Measurements from ENCODE around the gene OR14A16. TPM values are rescaled to one million over a fixed set of nuclear protein-coding genes. Genes with fewer than 3 reads are reported as not detected.

Gene OR14A16
- total RNA-seq, 1 experiment from 2014 or later, result 0.15 TPM

DNA sequence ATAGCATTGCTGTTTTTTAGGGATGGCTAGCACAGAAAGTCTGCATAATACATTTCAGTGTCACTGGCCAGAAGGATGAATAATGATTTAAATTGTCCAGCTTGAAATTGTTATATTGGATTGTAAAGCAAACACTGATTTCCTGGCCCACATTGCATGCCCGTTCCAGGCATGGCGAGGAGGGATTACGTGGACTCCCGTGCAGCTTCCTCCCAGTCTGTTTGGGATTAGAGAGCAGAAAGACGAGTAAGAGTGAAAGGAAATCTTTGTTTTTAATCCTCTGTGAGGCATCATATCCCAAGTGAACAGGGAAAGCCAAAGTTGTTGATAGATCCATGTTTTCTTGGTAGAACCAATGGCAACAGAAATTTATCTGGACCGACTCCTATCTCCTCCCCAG is 41.5 kb upstream of the OR14A16 start:
- Histone ChIP-seq H2BK20ac (ENCODE audit: low read depth, low read length, poor library complexity, severe bottlenecking) (no peak overlapping the region), H3K4me2 (ENCODE audit: insufficient read depth, insufficient read length, low read length) (no peak overlapping the region), H3K27me3 (ENCODE audit: insufficient read depth, low read length) (no peaks in the 10 kb centered on the region), H3K56ac (ENCODE audit: insufficient read length, low read depth, low read length) (no peak overlapping the region), H4K20me1 (ENCODE audit: control insufficient read depth, insufficient read depth, insufficient read length) (no peaks in the 10 kb centered on the region), H4K8ac (replicated peaks; ENCODE audit: insufficient read length, low read depth, low read length) (no peak overlapping the region), H2AFZ (ENCODE audit: low read length) (no peak overlapping the region), H3K9me3 (ENCODE audit: control insufficient read depth, low read depth, low read length) (peaks cover 22% of the 10 kb centered on the region), H3K23me2 (ENCODE audit: insufficient read length, low read depth, low read length, poor library complexity, severe bottlenecking) (no peaks in the 10 kb centered on the region), H3K79me1 (ENCODE audit: insufficient read depth, low read depth, low read length, poor library complexity, severe bottlenecking) (no peaks in the 10 kb centered on the region), H2BK120ac (ENCODE audit: low read depth, low read length, poor library complexity, severe bottlenecking) (no peak overlapping the region), H3K4ac (ENCODE audit: low read depth, low read length) (no peak overlapping the region), H3K14ac (ENCODE audit: insufficient read depth, low read length) (no peak overlapping the region), H3K23ac (ENCODE audit: insufficient read length, low read depth, low read length) (no peak overlapping the region), H3K27ac (ENCODE audit: insufficient read length, low read depth, low read length) (no peak overlapping the region), H2BK5ac (ENCODE audit: insufficient read length, low read length) (no peak overlapping the region), H4K5ac (ENCODE audit: insufficient read length, low read depth, low read length) (no peak overlapping the region), H3K4me1 (ENCODE audit: insufficient read depth, low read length) (no peaks in the 10 kb centered on the region), H3K18ac (ENCODE audit: insufficient read length, low read depth, low read length) (no peak overlapping the region), H2BK12ac (ENCODE audit: insufficient read length, low read depth, low read length) (no peak overlapping the region), H4K91ac (ENCODE audit: insufficient read length, low read depth, low read length) (no peak overlapping the region), H3T11ph (ENCODE audit: low read length) (no peak overlapping the region), H3K79me2 (ENCODE audit: insufficient read depth, low read length) (no peaks in the 10 kb centered on the region), H3K9ac (ENCODE audit: extremely low read depth, insufficient read length, low read length) (no peak overlapping the region), H2AK5ac (ENCODE audit: insufficient read length, low read length) (no peak overlapping the region), H2BK15ac (ENCODE audit: low read depth, low read length) (no peak overlapping the region)
- no CpG with 5 or more reads among the region's 6 CpGs for WGBS (ENCODE audit: extremely low coverage, insufficient read length, low lambda C conversion rate)
- DNase-seq, result no peak
- H3K36me3 Mint-ChIP-seq (ENCODE audit: insufficient read depth in 1 of 3, low read depth in 3 of 3), result peaks cover 0 to 26% (median 6%) of the 10 kb centered on the region in 3 experiments; a peak in 4 of 7 replicates
- no peaks in the 10 kb centered on the region for H3K4me1 Mint-ChIP-seq
- H3K27me3 Mint-ChIP-seq (ENCODE audit: low read depth), result no peaks in the 10 kb centered on the region; the same call in 1 of the 2 replicates
- H3K9me3 Mint-ChIP-seq, result peaks cover 53% of the 10 kb centered on the region in 2 experiments
- no peak overlapping the region for H3K4me3 Mint-ChIP-seq
- TF ChIP-seq, protein P1, sequence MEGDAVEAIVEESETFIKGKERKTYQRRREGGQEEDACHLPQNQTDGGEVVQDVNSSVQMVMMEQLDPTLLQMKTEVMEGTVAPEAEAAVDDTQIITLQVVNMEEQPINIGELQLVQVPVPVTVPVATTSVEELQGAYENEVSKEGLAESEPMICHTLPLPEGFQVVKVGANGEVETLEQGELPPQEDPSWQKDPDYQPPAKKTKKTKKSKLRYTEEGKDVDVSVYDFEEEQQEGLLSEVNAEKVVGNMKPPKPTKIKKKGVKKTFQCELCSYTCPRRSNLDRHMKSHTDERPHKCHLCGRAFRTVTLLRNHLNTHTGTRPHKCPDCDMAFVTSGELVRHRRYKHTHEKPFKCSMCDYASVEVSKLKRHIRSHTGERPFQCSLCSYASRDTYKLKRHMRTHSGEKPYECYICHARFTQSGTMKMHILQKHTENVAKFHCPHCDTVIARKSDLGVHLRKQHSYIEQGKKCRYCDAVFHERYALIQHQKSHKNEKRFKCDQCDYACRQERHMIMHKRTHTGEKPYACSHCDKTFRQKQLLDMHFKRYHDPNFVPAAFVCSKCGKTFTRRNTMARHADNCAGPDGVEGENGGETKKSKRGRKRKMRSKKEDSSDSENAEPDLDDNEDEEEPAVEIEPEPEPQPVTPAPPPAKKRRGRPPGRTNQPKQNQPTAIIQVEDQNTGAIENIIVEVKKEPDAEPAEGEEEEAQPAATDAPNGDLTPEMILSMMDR (conservative IDR thresholded peaks at IDR 0.05), result no peak
- no peak overlapping the region for H3K27ac Mint-ChIP-seq

All from H9 (cell line).